T-helper 2 cell treated with Interferon-gamma antibody and Interleukin-4, amounts not matched to agents 5 μg/mL and 100 μg/mL, for 36 hours (primary cell): ENCODE measurements around the gene USP40.

Experiments
- DNase-seq: peaks from one replicate; pipeline ENCODE4 v3.0.0; 2021; ENCODE audit warnings: low spot score
- H3K27ac Mint-ChIP-seq: one replicate; pipeline ENCODE4 v1.8.0; 2021; ENCODE audit warnings: mild to moderate bottlenecking, mixed read lengths
- H3K27me3 Mint-ChIP-seq: one replicate; pipeline ENCODE4 v1.8.0; 2021; ENCODE audit warnings: low read depth, mixed read lengths
- H3K36me3 Mint-ChIP-seq: one replicate; pipeline ENCODE4 v1.8.0; 2021; ENCODE audit warnings: low read depth, mixed read lengths
- H3K4me1 Mint-ChIP-seq: one replicate; pipeline ENCODE4 v1.8.0; 2021; ENCODE audit warnings: low read depth, mixed read lengths
- H3K4me3 Mint-ChIP-seq: one replicate; pipeline ENCODE4 v1.8.0; 2022; ENCODE audit warnings: mild to moderate bottlenecking, moderate library complexity, mixed read lengths
- H3K9me3 Mint-ChIP-seq: one replicate; pipeline ENCODE4 v1.8.0; 2021; ENCODE audit warnings: mixed read lengths

USP40 gene

GRCh38 chr2:233449081-233449901 is 117.3 kb downstream of the USP40 start:
- peaks cover 38% of the 10 kb centered on the region for H3K36me3 Mint-ChIP-seq
- no peak for DNase-seq
- no peaks in the 10 kb centered on the region for H3K27me3 Mint-ChIP-seq
- H3K27ac Mint-ChIP-seq: no peak overlapping the region
- peaks cover 2% of the 10 kb centered on the region for H3K4me1 Mint-ChIP-seq
- H3K4me3 Mint-ChIP-seq: no peak overlapping the region
- H3K9me3 Mint-ChIP-seq: no peaks in the 10 kb centered on the region

- H3K9me3 Mint-ChIP-seq: no peaks in the 10 kb centered on the region
- H3K36me3 Mint-ChIP-seq: peaks cover 38% of the 10 kb centered on the region
- no peak for DNase-seq
- no peak overlapping the region for H3K27ac Mint-ChIP-seq
- H3K4me3 Mint-ChIP-seq: no peak overlapping the region
- no peaks in the 10 kb centered on the region for H3K27me3 Mint-ChIP-seq
- H3K4me1 Mint-ChIP-seq: peaks cover 2% of the 10 kb centered on the region
Measured at GRCh38 chr2:233448575-233448974, 118.0 kb downstream of the USP40 start.

DNA sequence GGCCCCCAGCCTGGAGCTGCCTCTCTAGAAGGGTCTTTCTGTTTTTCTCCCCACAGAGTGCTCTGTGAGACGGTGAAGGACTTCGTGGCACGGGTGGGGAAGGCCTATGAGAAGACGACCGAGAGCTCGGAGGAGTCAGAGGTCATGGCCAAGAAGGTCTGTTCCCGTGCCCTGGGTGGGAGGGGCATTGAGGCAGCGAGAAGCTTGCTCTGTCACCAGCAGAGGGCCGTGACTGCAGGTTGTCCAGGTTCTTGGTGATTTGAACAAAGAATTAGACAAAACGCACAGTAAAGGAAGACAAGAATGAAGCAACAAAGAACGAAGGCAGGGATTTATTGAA is 118.4 kb downstream of the USP40 start:
- Mint-ChIP-seq H3K9me3 (no peaks in the 10 kb centered on the region), H3K27ac (no peak overlapping the region), H3K4me3 (no peak overlapping the region), H3K36me3 (peaks cover 40% of the 10 kb centered on the region), H3K27me3 (no peaks in the 10 kb centered on the region), H3K4me1 (peaks cover 6% of the 10 kb centered on the region)
- DNase-seq: no peak

DNA sequence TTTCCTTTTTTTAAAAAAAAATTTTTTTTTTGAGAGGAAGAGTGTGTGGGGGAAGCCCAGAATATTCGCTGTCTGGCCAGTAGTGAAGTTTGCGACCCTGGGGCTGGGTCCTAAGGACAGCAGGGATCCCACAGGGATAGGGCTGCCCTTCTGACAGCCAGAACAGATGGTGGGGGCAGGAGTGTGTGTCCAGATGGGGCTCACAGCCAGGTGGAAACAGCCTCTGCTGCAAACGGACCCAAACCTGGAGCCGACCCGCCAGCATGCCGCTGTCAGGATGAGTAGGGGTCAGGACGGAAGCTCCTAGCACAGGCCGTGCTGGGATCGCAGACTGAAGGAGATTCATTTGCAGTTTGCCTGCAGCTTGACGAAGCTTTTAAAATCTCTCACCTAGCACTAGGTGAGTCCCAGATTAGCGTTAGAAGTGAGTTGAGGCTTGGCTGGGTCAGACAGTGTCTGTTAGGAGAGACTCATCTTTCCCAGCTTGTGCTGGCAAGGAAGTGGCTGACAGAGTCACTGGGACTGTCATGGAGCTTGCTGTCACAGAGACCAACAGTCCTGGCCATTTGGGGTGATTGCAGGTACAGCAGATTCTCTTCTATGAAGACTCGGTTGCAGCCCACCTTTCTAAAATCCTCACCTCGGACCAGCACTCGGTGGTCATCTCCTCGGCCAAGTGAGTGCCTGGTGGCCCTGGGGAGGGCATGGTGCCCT is 118.9 kb downstream of the USP40 start:
- no peak overlapping the region for H3K27ac Mint-ChIP-seq
- no peak overlapping the region for H3K4me3 Mint-ChIP-seq
- H3K9me3 Mint-ChIP-seq: no peaks in the 10 kb centered on the region
- no peaks in the 10 kb centered on the region for H3K27me3 Mint-ChIP-seq
- peaks cover 42% of the 10 kb centered on the region for H3K36me3 Mint-ChIP-seq
- no peak for DNase-seq
- H3K4me1 Mint-ChIP-seq: peaks cover 8% of the 10 kb centered on the region

GRCh38 chr2:233446606-233447305 is 119.8 kb downstream of the USP40 start:
- Mint-ChIP-seq H3K36me3 (peaks cover 43% of the 10 kb centered on the region), H3K27me3 (no peaks in the 10 kb centered on the region), H3K27ac (no peak overlapping the region), H3K4me3 (no peak overlapping the region), H3K4me1 (peaks cover 8% of the 10 kb centered on the region), H3K9me3 (no peaks in the 10 kb centered on the region)
- no peak for DNase-seq

DNA sequence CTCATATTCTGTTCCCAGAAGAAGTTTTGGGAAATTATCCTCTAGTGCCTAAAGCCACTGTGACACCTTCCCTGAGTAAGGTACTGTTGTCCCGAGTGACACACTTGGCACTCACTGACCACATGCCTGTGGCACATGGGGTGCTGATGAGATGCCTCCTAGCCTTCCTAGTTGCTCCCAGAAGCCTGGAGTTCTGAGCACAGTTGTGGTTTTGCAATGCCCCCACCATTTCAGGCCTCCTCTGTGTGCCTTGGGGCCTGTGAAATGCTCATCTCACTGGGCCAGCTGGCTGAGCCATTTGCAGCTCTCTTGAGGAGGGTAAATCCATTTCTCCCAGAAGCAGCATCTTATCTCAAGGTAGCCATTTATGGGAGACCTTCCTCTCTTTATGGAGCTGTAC is 120.5 kb downstream of the USP40 start:
- Mint-ChIP-seq H3K27ac (no peak overlapping the region), H3K4me1 (peaks cover 8% of the 10 kb centered on the region), H3K4me3 (no peak overlapping the region), H3K36me3 (peaks cover 46% of the 10 kb centered on the region), H3K9me3 (no peaks in the 10 kb centered on the region), H3K27me3 (no peaks in the 10 kb centered on the region)
- DNase-seq: no peak

- H3K27me3 Mint-ChIP-seq: no peaks in the 10 kb centered on the region
- no peak for DNase-seq
- no peak overlapping the region for H3K27ac Mint-ChIP-seq
Measured at GRCh38 chr2:233445152-233445830, 121.3 kb downstream of the USP40 start.

GRCh38 chr2:233444501-233444900 is 122.1 kb downstream of the USP40 start:
- no peak for DNase-seq
- Mint-ChIP-seq H3K27me3 (no peaks in the 10 kb centered on the region), H3K27ac (peak overlapping the region; percentile 77), H3K4me3 (no peak overlapping the region), H3K4me1 (peaks cover 8% of the 10 kb centered on the region), H3K36me3 (peaks cover 50% of the 10 kb centered on the region), H3K9me3 (no peaks in the 10 kb centered on the region)

More at GRCh38 chr2:233445152-233445830, 121.3 kb downstream of the USP40 start:
- Mint-ChIP-seq H3K36me3 (peaks cover 46% of the 10 kb centered on the region), H3K9me3 (no peaks in the 10 kb centered on the region), H3K4me1 (peaks cover 8% of the 10 kb centered on the region), H3K4me3 (no peak overlapping the region)

- peak; percentile 65 for DNase-seq
- Mint-ChIP-seq H3K27ac (peak overlapping the region; percentile 78), H3K36me3 (peaks cover 53% of the 10 kb centered on the region), H3K27me3 (no peaks in the 10 kb centered on the region), H3K4me3 (no peak overlapping the region), H3K4me1 (peaks cover 8% of the 10 kb centered on the region), H3K9me3 (no peaks in the 10 kb centered on the region)
Measured at GRCh38 chr2:233443511-233444183, 122.9 kb downstream of the USP40 start.

DNA sequence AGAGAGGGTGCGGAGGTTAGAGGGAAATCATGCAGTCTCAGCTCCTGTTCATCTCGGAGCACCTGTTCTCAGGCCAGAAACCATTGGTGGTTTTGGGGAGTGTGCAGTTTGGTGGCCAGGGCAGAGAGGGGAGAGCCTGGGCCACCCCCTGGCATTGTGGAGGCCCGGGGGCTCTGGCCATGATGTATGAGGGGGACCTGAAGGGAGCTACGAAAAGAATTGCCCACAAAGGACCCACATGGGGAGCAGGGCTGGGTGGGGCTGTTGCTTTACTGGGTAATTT is 124.6 kb downstream of the USP40 start:
- no peaks in the 10 kb centered on the region for H3K9me3 Mint-ChIP-seq
- H3K36me3 Mint-ChIP-seq: peaks cover 53% of the 10 kb centered on the region
- H3K27ac Mint-ChIP-seq: peak overlapping the region; percentile 6
- H3K4me3 Mint-ChIP-seq: no peak overlapping the region
- peaks cover 8% of the 10 kb centered on the region for H3K4me1 Mint-ChIP-seq
- no peak for DNase-seq
- H3K27me3 Mint-ChIP-seq: no peaks in the 10 kb centered on the region

DNA sequence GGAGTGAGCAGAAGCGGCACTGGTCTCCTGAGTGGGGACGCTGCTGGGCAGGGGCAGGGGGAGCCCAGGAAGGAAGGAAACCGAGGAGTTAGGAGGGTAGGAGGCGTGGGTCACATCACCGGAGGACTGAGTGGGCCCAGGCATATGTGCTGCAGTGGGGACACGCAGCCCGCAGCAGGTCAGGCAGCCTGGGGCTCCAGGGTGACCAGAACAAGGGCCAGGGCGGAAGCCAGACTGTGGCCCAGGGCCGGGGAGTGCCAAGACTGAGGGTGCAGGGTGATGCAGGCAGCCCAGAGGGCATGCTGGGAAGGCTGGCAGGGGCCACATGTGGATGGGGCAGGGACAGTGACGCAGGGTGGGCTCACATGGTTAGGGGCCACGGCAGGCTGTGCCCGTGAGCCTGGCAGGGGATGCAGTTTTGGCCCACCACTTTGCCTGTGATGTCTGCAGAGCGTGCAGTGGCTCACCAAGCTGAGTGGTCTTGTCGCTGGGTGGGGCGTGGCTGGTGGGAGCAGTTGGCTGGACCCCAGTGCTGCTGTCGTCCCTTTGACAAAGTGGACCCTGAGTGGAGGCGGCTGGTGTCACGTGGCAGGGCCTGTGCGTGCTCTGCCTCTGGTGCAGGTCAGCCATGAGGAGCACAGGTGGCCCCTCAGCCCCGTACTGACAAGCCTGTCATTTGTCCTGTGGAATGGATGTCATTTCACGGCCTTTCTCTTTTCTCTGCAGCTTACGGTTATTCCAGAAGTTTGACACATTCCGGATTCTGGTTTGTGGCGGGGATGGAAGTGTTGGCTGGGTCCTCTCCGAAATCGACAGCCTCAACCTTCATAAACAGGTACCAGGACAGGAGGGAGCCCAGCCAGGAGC is 125.2 kb downstream of the USP40 start:
- no peaks in the 10 kb centered on the region for H3K27me3 Mint-ChIP-seq
- no peak for DNase-seq
- H3K27ac Mint-ChIP-seq: peak overlapping the region; percentile 78
- H3K4me1 Mint-ChIP-seq: peaks cover 8% of the 10 kb centered on the region
- H3K9me3 Mint-ChIP-seq: no peaks in the 10 kb centered on the region
- no peak overlapping the region for H3K4me3 Mint-ChIP-seq
- H3K36me3 Mint-ChIP-seq: peaks cover 57% of the 10 kb centered on the region

GRCh38 chr2:233440714-233441113 is 125.9 kb downstream of the USP40 start:
- peak overlapping the region; percentile 78 for H3K27ac Mint-ChIP-seq
- H3K4me3 Mint-ChIP-seq: no peak overlapping the region
- no peaks in the 10 kb centered on the region for H3K9me3 Mint-ChIP-seq
- no peaks in the 10 kb centered on the region for H3K27me3 Mint-ChIP-seq
- peaks cover 52% of the 10 kb centered on the region for H3K36me3 Mint-ChIP-seq
- DNase-seq: no peak
- H3K4me1 Mint-ChIP-seq: peaks cover 8% of the 10 kb centered on the region

GRCh38 chr2:233440314-233440713 is 126.3 kb downstream of the USP40 start:
- peaks cover 55% of the 10 kb centered on the region for H3K36me3 Mint-ChIP-seq

More at GRCh38 chr2:233440314-233440713, 126.3 kb downstream of the USP40 start:
- DNase-seq: no peak
- no peaks in the 10 kb centered on the region for H3K27me3 Mint-ChIP-seq
- no peak overlapping the region for H3K4me3 Mint-ChIP-seq
- no peaks in the 10 kb centered on the region for H3K9me3 Mint-ChIP-seq
- H3K27ac Mint-ChIP-seq: peak overlapping the region; percentile 78
- H3K4me1 Mint-ChIP-seq: peaks cover 8% of the 10 kb centered on the region
